Activated CD4-positive, alpha-beta T cell treated with anti-CD3 and anti-CD28 coated beads, Interleukin-2, amount 50 U/mL, for 16 hours (primary cell): Measurements from ENCODE around the gene LGR6.

Experiments
- DNase-seq: peaks from one replicate; pipeline ENCODE4 v3.0.0-alpha.2; 2020

The LGR6 gene

DNA sequence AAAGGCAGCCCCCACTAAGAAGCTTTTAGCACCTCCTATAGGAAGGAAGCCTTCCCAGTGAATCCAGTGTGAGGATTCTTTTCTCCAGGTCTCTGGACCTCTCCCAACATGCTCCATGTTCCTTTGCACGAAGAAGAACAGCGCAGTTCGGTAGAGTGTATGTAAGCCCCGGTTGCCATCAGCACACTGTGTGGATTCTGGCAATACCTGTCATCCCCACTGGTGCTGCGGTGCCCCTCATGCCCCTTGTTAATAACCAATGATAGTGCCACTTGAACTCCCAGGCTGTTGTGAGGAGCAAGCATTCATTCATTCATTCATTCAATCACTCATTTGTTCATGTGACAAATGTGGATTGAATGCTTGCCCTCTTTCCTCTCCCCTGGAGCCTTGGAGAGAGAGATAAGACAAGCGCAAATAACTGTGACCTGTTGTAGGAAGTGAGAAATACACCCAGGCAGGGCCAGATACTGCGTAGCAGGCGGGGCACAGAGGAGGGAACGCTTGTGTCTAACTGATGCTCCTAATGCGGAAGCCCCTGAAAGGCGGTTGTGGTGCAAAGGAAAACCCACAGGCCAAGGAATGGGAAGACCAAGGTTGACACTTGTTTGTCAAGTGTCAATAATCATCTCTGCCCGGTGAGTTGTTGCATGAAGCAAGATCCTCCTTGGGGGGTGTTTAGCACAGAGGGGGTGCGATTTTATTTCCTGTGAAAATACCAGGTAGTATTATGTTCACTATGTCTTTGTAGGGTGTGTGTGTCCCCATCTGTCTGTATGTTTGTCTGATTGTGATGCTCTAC is 9.8 kb downstream of the LGR6 start:
- no peak for DNase-seq

DNA sequence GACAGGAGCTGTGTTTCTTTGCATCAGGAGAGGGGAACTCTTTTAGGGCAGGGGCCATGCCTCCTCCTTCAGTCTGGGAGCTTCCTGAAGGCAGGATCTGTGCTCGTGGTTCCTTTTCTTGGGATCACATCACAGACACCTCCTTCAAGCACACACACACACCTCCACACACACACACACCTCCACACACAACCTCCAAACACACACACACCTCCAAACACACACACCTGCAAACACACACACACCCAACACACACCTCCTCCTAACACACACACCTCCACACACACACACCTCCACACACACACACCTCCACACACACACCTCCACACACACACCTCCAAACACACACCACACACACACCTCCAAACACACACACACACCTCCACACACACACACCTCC is 10.5 kb downstream of the LGR6 start:
- no peak for DNase-seq

DNA sequence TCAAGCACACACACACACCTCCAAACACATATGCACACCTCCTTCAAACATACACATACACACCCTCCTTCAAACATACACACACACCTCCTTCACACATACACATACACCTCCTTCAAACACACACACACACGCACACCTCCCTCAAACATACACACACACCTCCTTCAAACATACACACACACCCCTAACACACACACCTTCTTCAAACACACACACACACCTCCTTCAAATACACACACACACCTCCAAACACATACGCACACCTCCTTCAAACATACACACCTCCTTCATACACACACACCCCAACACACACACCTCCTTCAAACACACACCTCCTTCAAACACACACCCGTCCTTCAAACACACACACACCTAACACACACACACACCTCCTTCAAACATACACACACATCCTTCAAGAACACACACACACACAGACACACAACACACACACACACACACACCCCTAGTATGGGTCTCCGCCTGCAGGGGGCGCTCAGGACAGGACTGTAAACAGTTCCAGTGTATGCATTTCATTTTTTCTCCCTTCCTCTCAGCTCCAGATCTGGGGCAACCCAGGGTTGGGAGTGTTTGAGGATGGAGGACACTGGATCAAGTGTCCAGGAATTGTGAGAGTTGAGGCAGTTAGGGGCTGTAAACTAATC is 12.1 kb downstream of the LGR6 start:
- DNase-seq, result no peak

GRCh38 chr1:202207292-202207691 is 13.7 kb downstream of the LGR6 start:
- no peak for DNase-seq

DNA sequence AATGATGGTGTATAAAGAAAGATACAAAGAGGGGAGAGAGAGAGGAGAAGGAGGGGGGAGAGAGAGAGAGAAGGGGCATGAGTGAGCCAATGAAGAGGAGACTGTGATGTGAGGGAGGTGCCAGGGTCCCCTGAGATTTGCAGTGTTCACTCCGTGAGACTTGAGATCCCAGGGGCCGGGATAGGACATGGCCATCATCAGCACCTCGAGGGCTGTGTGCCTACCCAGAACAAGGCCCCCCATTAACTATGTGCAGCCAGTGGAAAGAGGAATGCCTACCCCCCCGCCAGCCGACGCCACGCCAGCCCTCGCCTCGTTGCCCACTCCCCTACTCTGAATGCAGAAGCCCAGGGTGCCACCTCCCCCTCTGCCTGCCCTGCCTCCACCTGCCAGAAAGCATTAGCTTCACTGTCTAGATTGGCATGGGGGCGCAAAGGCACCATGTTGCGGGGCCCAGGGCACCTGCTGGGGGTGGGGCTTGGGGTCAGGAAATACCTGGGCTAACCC is 14.8 kb downstream of the LGR6 start:
- DNase-seq, result no peak

DNA sequence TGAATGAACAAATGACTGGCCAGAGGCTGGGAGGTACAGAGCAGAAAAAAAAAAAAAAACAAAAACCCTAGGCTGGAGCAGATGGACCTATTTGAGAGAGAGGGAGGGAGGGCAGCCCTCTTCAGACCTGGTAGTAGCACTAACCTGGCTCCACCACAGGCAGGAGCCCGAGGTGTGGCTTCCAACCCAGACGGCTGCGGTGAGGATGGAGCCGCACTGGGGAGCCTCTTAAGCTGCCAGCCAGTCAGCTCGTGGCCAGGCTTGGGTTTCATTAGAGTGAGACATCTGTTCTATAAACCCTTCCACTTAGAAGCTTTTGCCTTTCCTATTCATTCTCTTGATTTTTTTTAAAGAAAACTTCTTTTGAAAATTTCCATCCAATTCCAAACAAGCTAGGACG is 16.8 kb downstream of the LGR6 start:
- DNase-seq, result no peak

DNA sequence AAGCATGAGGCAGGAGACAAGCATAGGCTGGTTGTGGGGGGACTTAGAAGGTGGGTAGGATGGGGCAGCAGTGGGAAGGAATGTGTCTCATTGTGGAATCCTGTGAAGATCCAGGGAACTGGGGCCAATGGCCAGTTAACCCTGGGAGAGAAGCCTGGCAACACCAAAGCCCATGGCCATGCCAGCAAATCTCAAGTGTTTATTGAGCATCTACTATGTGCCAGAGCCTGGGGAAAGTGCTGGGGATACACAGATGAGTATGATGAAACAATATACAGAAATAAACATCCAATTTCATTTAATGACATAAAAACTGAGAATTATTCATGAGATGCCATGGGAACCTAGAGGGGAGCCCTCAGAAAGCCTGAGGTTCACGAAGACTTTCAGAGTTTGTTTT is 17.4 kb downstream of the LGR6 start:
- DNase-seq, result no peak

- no peak for DNase-seq
These were observed 19.2 kb downstream of the LGR6 start for GRCh38 chr1:202212787-202213186.

- no peak for DNase-seq
These were observed 19.9 kb downstream of the LGR6 start for GRCh38 chr1:202213361-202214088.

GRCh38 chr1:202214089-202214843 is 20.7 kb downstream of the LGR6 start:
- no peak for DNase-seq

GRCh38 chr1:202215472-202216130 is 22.0 kb downstream of the LGR6 start:
- DNase-seq, result no peak

GRCh38 chr1:202216691-202217090 is 23.1 kb downstream of the LGR6 start:
- DNase-seq, result no peak

DNA sequence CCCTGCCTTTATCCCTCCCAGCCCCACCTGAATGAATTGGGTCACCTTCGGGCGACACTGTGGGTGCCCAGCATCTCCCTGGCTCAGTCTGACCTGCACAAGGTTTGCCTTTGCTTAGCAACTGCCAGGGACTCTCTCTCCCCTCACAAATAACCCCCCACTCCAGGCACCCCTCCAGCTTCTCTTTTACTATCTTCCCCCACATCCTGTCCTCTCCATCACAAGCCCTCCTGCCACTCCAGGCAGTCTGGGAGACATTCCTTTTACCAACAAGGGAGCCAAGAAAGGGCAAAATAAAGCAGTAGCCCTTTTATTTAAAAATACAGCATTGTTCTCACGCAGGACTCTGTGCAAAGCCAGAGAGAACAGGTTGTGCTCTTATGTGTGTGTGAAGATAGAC is 23.9 kb downstream of the LGR6 start:
- DNase-seq, result no peak

DNA sequence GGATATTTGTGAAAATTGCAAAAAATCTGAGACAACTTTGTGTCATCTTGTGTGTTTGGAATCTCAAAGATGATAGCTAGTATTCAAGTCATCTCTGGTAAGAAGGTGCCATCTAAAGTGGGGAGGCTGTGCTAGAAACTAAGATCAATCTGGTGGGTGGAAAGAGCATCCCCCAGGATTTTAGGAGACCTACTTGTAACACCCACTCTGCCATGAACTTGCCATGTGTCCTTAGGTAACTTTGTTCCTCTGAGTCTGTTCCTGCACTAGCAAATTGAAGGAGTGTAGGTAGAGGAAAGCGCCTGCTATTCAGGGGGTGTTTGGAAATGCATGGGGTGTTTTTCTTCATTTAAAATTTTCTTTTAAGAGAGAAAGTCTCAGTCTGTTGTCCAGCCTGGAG is 24.4 kb downstream of the LGR6 start:
- no peak for DNase-seq

GRCh38 chr1:202220733-202221132 is 27.1 kb downstream of the LGR6 start:
- DNase-seq, result no peak

DNA sequence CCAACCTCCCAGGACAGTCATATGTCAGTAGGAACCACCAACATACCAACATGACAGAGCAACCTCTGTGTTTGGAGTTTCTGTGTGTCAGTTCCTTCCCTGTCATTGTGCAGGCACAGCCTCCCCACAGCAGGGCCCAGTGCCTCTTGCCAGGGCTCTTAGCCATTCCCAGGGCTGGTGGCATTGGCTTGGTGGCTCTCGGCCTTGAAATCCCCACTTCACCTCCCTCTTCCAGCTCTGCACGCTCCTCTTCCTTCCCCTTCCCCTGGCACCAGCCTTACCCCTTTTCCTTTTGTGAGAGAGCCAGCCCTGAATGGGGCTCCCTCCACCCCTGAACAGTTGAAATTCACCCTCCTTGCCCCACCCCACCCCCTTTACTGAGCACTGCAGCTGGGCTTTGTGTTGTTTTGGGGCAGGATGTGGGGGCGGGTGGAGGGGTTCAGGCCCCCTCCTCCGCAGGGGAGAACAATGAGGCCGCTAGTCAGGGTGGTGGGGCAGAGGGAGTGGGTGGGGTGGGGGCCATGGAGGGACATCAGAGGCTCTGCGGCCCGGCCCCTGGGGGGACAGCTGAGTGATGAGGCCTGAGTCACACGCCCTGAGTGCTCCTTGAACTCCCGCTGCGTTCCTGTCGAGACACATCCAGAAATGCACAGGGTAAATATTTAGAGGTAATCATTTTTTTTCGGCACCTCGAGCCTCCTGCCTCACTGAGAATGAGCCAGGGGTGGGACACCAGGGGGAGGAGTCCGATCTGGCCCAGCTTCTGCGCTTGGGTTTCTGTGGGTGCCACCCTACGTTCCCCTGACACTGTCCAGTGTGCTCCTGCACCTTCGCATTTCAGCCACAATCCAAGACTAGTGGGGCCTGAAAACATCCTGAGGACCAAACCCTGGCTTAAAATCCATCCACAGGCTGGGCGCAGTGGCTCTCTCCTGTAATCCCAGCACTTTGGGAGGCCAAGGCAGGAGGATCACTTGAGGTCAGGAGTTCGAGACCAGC is 28.6 kb downstream of the LGR6 start:
- DNase-seq, result no peak

- DNase-seq, result no peak
These were observed 29.7 kb downstream of the LGR6 start for GRCh38 chr1:202223121-202223860.

GRCh38 chr1:202224453-202224852 is 30.9 kb downstream of the LGR6 start:
- no peak for DNase-seq

GRCh38 chr1:202225131-202225530 is 31.5 kb downstream of the LGR6 start:
- DNase-seq, result no peak

GRCh38 chr1:202227053-202227672 is 33.6 kb downstream of the LGR6 start:
- peak; percentile 12 for DNase-seq
